GM10248 (cell line): ENCODE results near the gene FNBP1.

Experiments used
- CTCF ChIA-PET: fragments of 300-600 bp; sonication (Branson Sonifier 250); formaldehyde crosslinking; extraction: SDS; loops from one replicate; lab custom pipeline; 2021; ENCODE audit warnings: antibody characterized with exemption; lab: Yijun Ruan, JAX
- POLR2A ChIA-PET: fragments of 350-650 bp; sonication (Branson Sonifier 250); formaldehyde crosslinking; extraction: SDS; loops from one replicate; lab custom pipeline; 2020; ENCODE audit warnings: antibody characterized with exemption; lab: Yijun Ruan, JAX
- DNase-seq: peaks from one replicate; pipeline ENCODE4 v3.0.0; 2012; ENCODE audit errors: extremely low spot score
- TF ChIP-seq, protein P1 (sequence below): IDR thresholded peaks from 2 replicates; pipeline ENCODE4 v1.5.1; 2012; ENCODE audit warnings: mild to moderate bottlenecking, low read depth; ENCODE audit errors: extremely low read depth, missing control alignments, control extremely low read depth

The FNBP1 gene

DNA sequence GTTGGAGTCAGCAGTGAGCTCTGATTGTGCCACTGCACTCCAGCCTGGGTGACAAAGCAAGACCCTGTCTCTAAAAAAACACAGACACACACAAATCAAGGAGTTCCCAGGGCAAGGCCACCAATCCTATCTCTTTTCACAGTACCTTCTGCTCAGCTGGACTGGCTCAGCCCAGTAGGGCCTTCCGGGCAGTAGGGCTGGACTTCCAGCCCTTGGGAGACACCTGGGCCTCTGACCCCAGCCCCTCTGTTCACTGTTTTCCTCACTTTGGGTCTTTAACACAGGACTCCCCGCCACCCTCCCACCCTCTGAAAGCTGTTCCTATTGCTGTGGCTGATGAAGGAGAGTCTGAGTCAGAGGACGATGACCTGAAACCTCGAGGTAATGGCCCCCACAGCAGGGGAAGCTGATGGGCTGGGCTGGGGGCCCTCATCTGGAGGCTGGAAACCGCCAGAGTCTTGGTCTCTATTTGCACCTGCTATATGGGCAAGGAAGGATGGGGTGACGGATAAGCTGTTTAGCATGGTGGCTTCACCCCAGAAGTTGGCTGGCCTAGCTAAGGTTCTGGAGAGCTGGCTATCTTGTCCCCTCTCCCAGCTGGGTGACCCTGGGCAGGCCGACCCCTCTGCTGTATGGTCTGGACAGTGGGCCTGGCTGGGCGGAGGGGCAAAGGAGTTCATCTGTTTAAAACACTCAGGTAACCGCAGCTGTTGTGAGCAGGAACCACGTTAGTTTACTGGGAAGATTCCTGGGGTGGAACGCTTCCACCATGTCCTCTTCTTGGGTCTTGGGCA lies 182.1 kb downstream of the FNBP1 start:
- CTCF ChIA-PET = interaction anchor here (1.3 to 1.7 kb wide), 3 partner anchors 17 to 34 kb away, joined by 3 to 5 read pairs (median 3); no protein-coding TSS in a partner anchor
- TF ChIP-seq, protein P1, sequence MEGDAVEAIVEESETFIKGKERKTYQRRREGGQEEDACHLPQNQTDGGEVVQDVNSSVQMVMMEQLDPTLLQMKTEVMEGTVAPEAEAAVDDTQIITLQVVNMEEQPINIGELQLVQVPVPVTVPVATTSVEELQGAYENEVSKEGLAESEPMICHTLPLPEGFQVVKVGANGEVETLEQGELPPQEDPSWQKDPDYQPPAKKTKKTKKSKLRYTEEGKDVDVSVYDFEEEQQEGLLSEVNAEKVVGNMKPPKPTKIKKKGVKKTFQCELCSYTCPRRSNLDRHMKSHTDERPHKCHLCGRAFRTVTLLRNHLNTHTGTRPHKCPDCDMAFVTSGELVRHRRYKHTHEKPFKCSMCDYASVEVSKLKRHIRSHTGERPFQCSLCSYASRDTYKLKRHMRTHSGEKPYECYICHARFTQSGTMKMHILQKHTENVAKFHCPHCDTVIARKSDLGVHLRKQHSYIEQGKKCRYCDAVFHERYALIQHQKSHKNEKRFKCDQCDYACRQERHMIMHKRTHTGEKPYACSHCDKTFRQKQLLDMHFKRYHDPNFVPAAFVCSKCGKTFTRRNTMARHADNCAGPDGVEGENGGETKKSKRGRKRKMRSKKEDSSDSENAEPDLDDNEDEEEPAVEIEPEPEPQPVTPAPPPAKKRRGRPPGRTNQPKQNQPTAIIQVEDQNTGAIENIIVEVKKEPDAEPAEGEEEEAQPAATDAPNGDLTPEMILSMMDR = no peak
- POLR2A ChIA-PET = interaction anchor here (0.5 to 0.6 kb wide), 2 partner anchors 13 to 1757 kb away, joined by 3 read pairs; no protein-coding TSS in a partner anchor
- DNase-seq = no peak

- POLR2A ChIA-PET = no interaction called here
- CTCF ChIA-PET = interaction anchor here (1.1 kb wide), 1 partner anchor 9 kb away, joined by 3 read pairs; no protein-coding TSS in a partner anchor
- TF ChIP-seq, protein P1 = no peak
- no peak for DNase-seq
These were observed 184.6 kb downstream of the FNBP1 start for GRCh38 chr9:129858167-129858962.

DNA sequence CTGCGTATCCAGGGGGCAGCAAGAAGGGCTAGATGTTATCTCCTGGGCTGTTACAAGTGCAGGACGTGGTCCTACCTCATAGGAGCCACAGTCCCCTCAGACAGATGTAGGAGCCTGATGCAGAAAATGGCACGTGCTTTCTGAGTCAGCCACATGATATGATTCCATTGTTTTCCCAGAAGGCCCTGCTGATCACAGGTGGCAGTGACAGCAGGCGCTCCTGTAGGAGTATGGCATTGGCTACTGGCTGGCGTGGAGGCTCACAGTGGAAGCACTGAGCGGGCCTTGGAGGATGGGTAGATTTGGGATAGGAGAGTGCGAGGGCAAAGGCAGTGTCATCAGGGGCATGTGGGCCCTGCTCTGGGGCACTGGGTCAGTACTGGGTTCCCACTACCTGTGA lies 185.8 kb downstream of the FNBP1 start:
- TF ChIP-seq, protein P1 = no peak
- ChIA-PET POLR2A (no interaction called here), CTCF (no interaction called here)
- no peak for DNase-seq

DNA sequence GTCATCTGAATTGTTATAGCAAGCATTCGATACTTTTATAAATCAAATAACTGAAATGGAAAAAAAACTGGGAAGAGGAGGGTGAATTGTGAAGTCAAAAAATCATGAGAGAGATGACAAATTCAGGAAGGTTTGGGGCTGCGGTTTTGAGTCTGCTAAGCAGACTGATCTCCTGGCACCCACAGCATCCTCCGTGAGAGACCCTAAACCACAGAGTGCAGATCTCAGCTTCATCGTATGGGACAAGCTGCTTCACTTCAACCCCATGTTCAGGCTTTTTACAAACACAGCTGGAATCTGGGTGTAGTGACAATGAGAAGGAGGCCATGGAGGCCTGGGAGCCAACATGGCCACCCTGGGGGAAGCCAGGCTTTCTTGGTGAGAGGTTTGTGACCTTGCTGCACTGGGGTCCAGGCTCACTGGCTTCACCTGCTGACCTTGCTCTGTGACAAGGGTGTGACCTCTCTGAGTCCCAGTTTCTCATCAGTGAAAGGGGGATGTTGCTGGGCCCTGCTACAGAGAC lies 188.3 kb downstream of the FNBP1 start:
- CTCF ChIA-PET = interaction anchor here (1.6 kb wide), 1 partner anchor 10 kb away, joined by 3 read pairs; no protein-coding TSS in a partner anchor

DNA sequence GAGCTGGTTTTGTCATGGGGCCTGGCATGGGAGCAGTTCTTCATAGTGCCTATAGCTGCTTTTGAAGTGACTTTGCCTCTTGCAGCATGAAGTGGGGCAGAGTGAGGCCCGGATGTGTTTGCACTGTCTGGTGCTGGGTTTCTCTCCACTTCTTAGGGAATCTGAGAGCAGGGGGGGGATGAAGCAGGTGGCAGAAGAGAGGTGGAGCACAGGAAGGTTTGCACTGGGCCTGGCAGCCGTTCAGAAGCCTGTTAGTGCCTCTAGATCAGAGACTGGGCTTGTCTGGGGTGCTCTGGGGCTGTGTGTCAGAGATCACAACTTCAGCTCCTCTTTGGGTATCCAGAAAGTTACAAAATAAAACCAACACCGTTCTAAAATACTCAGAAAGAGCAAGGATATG lies 189.4 kb downstream of the FNBP1 start:
- no peak for DNase-seq
- ChIA-PET CTCF (no interaction called here), POLR2A (no interaction called here)
- TF ChIP-seq, protein P1 = no peak

More for the DNA sequence above, 188.3 kb downstream of the FNBP1 start:
- POLR2A ChIA-PET = interaction anchor here (0.5 kb wide), 1 partner anchor 46 kb away, joined by 3 read pairs; no protein-coding TSS in a partner anchor
- TF ChIP-seq, protein P1 = no peak
- DNase-seq = no peak

DNA sequence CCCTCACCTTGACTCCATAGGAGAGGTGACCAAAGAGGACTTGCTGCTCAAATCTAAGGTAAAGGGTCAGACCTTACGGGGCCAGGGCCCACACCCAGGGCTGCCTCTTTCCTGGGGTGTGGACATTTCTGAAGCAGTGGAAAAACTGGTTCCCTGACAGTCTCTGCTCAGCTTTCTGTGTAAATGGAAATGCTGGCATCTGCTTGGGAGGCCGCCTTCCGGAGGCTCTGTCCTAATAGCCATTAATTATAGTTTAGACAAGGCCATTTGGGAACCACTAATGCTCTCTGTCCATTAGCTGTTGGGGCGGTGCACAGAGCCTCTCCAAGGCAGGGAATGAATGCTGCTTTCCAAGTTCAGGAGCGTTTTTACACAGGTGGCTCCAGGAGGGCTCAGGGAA lies 190.4 kb downstream of the FNBP1 start:
- TF ChIP-seq, protein P1 = no peak
- ChIA-PET CTCF (no interaction called here), POLR2A (no interaction called here)
- DNase-seq = no peak
